GM23338 (cell line): ENCODE measurements around the gene LIFR. TPM values are rescaled to one million over a fixed set of nuclear protein-coding genes. Genes with fewer than 3 reads are reported as not detected.

Experiments used
- ATAC-seq: fragments of 200-7000 bp; cut with Tn5 transposase; 3 replicates; pipeline ENCODE4 v1.9.1; 2020
- DNase-seq: peaks from one replicate; pipeline ENCODE4 v3.0.0-alpha.2; 2015; ENCODE audit warnings: low spot score
- H2AFZ ChIP-seq: fragments of 200-600 bp; sonication (generic); 2 replicates; pipeline ENCODE4 v1.8.0; 2016; ENCODE audit warnings: antibody characterized with exemption, mild to moderate bottlenecking, moderate library complexity
- H3F3A ChIP-seq: fragments of 200-600 bp; sonication (generic); replicated peaks from 2 replicates; pipeline ENCODE4 v1.8.0; 2017; ENCODE audit warnings: antibody characterized with exemption, mixed run types, low read depth
- H3K27ac ChIP-seq: fragments of 200-600 bp; sonication (generic); 2 replicates; pipeline ENCODE4 v1.6.1; 2016; ENCODE audit warnings: low read depth
- H3K27me3 ChIP-seq: fragments of 200-600 bp; sonication (generic); 2 replicates; pipeline ENCODE4 v1.8.0; 2016; ENCODE audit warnings: mild to moderate bottlenecking, mixed run types, moderate library complexity; ENCODE audit not compliant: insufficient read depth
- H3K36me3 ChIP-seq: fragments of 200-600 bp; sonication (generic); 2 replicates; pipeline ENCODE4 v1.8.0; 2016; ENCODE audit warnings: mild to moderate bottlenecking; ENCODE audit not compliant: insufficient read depth
- H3K4me1 ChIP-seq: fragments of 200-600 bp; sonication (generic); 2 replicates; pipeline ENCODE4 v1.8.0; 2016; ENCODE audit warnings: mild to moderate bottlenecking, moderate library complexity; ENCODE audit not compliant: insufficient read depth
- H3K4me2 ChIP-seq: fragments of 200-600 bp; sonication (generic); 2 replicates; pipeline ENCODE4 v1.7.1; 2017; ENCODE audit warnings: mixed run types
- H3K4me3 ChIP-seq: fragments of 200-600 bp; sonication (generic); 2 replicates; pipeline ENCODE4 v1.6.1; 2016; ENCODE audit warnings: mixed run types
- H3K79me2 ChIP-seq: fragments of 200-600 bp; sonication (generic); replicated peaks from 2 replicates; pipeline ENCODE4 v1.8.0; 2017; ENCODE audit warnings: mild to moderate bottlenecking; ENCODE audit not compliant: insufficient read depth
- H3K9me2 ChIP-seq: fragments of 200-600 bp; sonication (generic); 2 replicates; pipeline ENCODE4 v1.8.0; 2017; ENCODE audit not compliant: insufficient read depth
- H4K20me1 ChIP-seq: fragments of 200-600 bp; sonication (generic); replicated peaks from 2 replicates; pipeline ENCODE4 v1.8.0; 2017; ENCODE audit warnings: mild to moderate bottlenecking; ENCODE audit not compliant: insufficient read depth
- H3K27ac Mint-ChIP-seq: 2 replicates; pipeline ENCODE4 v1.8.0; 2020; ENCODE audit warnings: inconsistent platforms, mild to moderate bottlenecking, moderate library complexity, mixed read lengths
- H3K27me3 Mint-ChIP-seq: 3 replicates; pipeline ENCODE4 v1.8.0; 2022; ENCODE audit warnings: low read depth, mild to moderate bottlenecking, moderate library complexity, mixed read lengths, inconsistent platforms; ENCODE audit not compliant: insufficient read depth, poor library complexity
- H3K36me3 Mint-ChIP-seq: 3 replicates; pipeline ENCODE4 v1.8.0; 2021; ENCODE audit warnings: low read depth, mild to moderate bottlenecking, inconsistent platforms, moderate library complexity, mixed read lengths
- H3K4me1 Mint-ChIP-seq: 3 replicates; pipeline ENCODE4 v1.8.0; 2020; ENCODE audit warnings: mild to moderate bottlenecking, inconsistent platforms, mixed read lengths
- H3K4me3 Mint-ChIP-seq: 3 replicates; pipeline ENCODE4 v1.8.0; 2021; ENCODE audit warnings: moderate library complexity, mild to moderate bottlenecking, inconsistent platforms, mixed read lengths
- H3K9me3 Mint-ChIP-seq: 3 replicates; pipeline ENCODE4 v1.8.0; 2020; ENCODE audit warnings: moderate library complexity, mild to moderate bottlenecking, inconsistent platforms, mixed read lengths
- CTCF ChIP-seq, 2 experiments: fragments of 200-600 bp in 1 of 2; sonication (generic) in 1 of 2; conservative IDR thresholded peaks; 2 replicates each; pipeline versions ENCODE4 v1.5.1 to v1.6.1; 2016 to 2017; ENCODE audit warnings: antibody characterized with exemption in 2 of 2, low read depth in 2 of 2, mild to moderate bottlenecking in 2 of 2, moderate library complexity in 1 of 2
- EZH2 ChIP-seq: fragments of 200-600 bp; sonication (generic); IDR thresholded peaks from one replicate; pipeline ENCODE4 v1.8.0; 2017; ENCODE audit warnings: antibody characterized with exemption, mild to moderate bottlenecking, low read depth; ENCODE audit not compliant: unreplicated experiment
- JUNB ChIP-seq: IDR thresholded peaks from one replicate; pipeline ENCODE4 v1.6.1; 2016; ENCODE audit warnings: antibody characterized with exemption; ENCODE audit not compliant: unreplicated experiment
- NANOG ChIP-seq: IDR thresholded peaks from 2 replicates; pipeline ENCODE4 v1.6.1; 2016; ENCODE audit warnings: antibody characterized with exemption, borderline replicate concordance
- POLR2AphosphoS5 ChIP-seq: IDR thresholded peaks from 2 replicates; pipeline ENCODE4 v1.6.1; 2016; ENCODE audit warnings: antibody characterized with exemption, low read depth
- polyA plus RNA-seq: library from polyadenylated mRNA; unstranded; fragments of >200 nt; fragmentation: Nextera tagmentation; extraction: Ambion mirVana; gene quantifications from 2 replicates; pipeline ENCODE4 v1.2.1, GENCODE V29; 2016
- total RNA-seq: library from RNA; depleted of rRNA; stranded (reverse); fragments of >200 nt; shearing (Covaris generic); gene quantifications from 2 replicates; pipeline ENCODE4 v1.2.3, GENCODE V29; 2014
- TF ChIP-seq, protein P1 (sequence below): fragments of 250-450 bp; sonication (Bioruptor Pico); IDR thresholded peaks from 2 replicates; pipeline ENCODE4 v1.5.0; 2020; ENCODE audit warnings: mild to moderate bottlenecking, moderate library complexity

Gene LIFR
- total and polyA plus RNA-seq, 2 experiments from 2014 or later: 11.0 to 25.2 TPM

GRCh38 chr5:38562444-38563210 is 6.2 kb upstream of the LIFR start (continued):
- TF ChIP-seq, protein P1, sequence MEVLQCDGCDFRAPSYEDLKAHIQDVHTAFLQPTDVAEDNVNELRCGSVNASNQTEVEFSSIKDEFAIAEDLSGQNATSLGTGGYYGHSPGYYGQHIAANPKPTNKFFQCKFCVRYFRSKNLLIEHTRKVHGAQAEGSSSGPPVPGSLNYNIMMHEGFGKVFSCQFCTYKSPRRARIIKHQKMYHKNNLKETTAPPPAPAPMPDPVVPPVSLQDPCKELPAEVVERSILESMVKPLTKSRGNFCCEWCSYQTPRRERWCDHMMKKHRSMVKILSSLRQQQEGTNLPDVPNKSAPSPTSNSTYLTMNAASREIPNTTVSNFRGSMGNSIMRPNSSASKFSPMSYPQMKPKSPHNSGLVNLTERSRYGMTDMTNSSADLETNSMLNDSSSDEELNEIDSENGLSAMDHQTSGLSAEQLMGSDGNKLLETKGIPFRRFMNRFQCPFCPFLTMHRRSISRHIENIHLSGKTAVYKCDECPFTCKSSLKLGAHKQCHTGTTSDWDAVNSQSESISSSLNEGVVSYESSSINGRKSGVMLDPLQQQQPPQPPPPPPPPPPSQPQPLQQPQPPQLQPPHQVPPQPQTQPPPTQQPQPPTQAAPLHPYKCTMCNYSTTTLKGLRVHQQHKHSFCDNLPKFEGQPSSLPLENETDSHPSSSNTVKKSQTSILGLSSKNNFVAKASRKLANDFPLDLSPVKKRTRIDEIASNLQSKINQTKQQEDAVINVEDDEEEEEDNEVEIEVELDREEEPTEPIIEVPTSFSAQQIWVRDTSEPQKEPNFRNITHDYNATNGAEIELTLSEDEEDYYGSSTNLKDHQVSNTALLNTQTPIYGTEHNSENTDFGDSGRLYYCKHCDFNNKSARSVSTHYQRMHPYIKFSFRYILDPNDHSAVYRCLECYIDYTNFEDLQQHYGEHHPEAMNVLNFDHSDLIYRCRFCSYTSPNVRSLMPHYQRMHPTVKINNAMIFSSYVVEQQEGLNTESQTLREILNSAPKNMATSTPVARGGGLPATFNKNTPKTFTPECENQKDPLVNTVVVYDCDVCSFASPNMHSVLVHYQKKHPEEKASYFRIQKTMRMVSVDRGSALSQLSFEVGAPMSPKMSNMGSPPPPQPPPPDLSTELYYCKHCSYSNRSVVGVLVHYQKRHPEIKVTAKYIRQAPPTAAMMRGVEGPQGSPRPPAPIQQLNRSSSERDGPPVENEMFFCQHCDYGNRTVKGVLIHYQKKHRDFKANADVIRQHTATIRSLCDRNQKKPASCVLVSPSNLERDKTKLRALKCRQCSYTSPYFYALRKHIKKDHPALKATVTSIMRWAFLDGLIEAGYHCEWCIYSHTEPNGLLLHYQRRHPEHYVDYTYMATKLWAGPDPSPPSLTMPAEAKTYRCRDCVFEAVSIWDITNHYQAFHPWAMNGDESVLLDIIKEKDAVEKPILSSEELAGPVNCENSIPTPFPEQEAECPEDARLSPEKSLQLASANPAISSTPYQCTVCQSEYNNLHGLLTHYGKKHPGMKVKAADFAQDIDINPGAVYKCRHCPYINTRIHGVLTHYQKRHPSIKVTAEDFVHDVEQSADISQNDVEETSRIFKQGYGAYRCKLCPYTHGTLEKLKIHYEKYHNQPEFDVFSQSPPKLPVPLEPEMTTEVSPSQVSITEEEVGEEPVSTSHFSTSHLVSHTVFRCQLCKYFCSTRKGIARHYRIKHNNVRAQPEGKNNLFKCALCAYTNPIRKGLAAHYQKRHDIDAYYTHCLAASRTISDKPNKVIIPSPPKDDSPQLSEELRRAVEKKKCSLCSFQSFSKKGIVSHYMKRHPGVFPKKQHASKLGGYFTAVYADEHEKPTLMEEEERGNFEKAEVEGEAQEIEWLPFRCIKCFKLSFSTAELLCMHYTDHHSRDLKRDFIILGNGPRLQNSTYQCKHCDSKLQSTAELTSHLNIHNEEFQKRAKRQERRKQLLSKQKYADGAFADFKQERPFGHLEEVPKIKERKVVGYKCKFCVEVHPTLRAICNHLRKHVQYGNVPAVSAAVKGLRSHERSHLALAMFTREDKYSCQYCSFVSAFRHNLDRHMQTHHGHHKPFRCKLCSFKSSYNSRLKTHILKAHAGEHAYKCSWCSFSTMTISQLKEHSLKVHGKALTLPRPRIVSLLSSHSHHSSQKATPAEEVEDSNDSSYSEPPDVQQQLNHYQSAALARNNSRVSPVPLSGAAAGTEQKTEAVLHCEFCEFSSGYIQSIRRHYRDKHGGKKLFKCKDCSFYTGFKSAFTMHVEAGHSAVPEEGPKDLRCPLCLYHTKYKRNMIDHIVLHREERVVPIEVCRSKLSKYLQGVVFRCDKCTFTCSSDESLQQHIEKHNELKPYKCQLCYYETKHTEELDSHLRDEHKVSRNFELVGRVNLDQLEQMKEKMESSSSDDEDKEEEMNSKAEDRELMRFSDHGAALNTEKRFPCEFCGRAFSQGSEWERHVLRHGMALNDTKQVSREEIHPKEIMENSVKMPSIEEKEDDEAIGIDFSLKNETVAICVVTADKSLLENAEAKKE (CRISPR knock-in tag): no peak
- TF ChIP-seq JUNB (no peak), EZH2 (no peak)

DNA sequence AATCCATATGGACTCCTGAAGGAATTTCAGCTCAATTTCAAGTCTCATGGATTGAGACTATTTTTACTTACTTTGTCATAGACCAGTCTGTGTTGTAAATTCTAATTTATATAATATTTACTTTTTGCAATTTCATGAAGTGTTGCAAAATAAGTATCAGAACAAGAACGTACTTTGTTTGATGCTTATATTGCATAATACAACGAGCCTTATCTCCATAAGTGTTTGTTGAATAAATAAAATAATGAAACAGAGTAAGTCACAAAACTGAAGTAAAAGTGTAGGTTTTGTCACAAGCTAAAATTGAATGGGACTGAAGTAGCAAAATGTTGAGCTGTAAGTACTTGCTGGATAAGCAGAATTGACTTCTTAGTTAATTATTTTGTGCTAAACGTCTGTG is 3.0 kb upstream of the LIFR start:
- no peak overlapping the region for H3K4me3 ChIP-seq
- H3K4me1 ChIP-seq: peaks cover 13% of the 10 kb centered on the region
- H3K9me3 Mint-ChIP-seq: no peaks in the 10 kb centered on the region; the same call in 2 of the 3 replicates
- H3K36me3 ChIP-seq: no peaks in the 10 kb centered on the region
- peaks cover 8% of the 10 kb centered on the region for H3K27me3 Mint-ChIP-seq
- no peak overlapping the region for H3K4me2 ChIP-seq
- ATAC-seq: no peak
- no peak overlapping the region for H3K27ac ChIP-seq
- no peak for DNase-seq
- peaks cover 18% of the 10 kb centered on the region for H3K4me1 Mint-ChIP-seq
- H3K4me3 Mint-ChIP-seq: no peak overlapping the region
- no peaks in the 10 kb centered on the region for H3K9me2 ChIP-seq
- no peaks in the 10 kb centered on the region for H3F3A ChIP-seq
- H3K27me3 ChIP-seq: no peaks in the 10 kb centered on the region
- H3K27ac Mint-ChIP-seq: no peak overlapping the region
- peaks cover 3% of the 10 kb centered on the region; the same call in 1 of the 3 replicates for H3K36me3 Mint-ChIP-seq
- H3K79me2 ChIP-seq: peaks cover 10% of the 10 kb centered on the region
- no peaks in the 10 kb centered on the region; the same call in 1 of the 2 replicates for H4K20me1 ChIP-seq
- no peak overlapping the region for H2AFZ ChIP-seq
- TF ChIP-seq, protein P1 (CRISPR knock-in tag): no peak
- TF ChIP-seq NANOG (no peak), POLR2AphosphoS5 (no peak), CTCF (conservative IDR thresholded peaks at IDR 0.05; ENCODE audit: low read depth in 2 of 2) (no peak)
